ENCODE measurements around the gene PIGM. TPM values are rescaled to one million over a fixed set of nuclear protein-coding genes. Genes with fewer than 3 reads are reported as not detected.

The PIGM gene
- total RNA-seq, 1 experiment from 2014 or later, result 13.2 TPM

GRCh38 chr1:160047111-160047991, 15.6 kb upstream of the PIGM start:
- Mint-ChIP-seq H3K4me1 (ENCODE audit: low read depth, unreplicated experiment) (peaks cover 8% of the 10 kb centered on the region), H3K27me3 (ENCODE audit: unreplicated experiment) (peaks cover 91% of the 10 kb centered on the region), H3K27ac (ENCODE audit: unreplicated experiment) (no peak overlapping the region), H3K36me3 (ENCODE audit: insufficient read depth, unreplicated experiment) (no peaks in the 10 kb centered on the region), H3K9me3 (ENCODE audit: low read depth, unreplicated experiment) (no peaks in the 10 kb centered on the region), H3K4me3 (ENCODE audit: low read depth, unreplicated experiment) (peak overlapping the region; percentile 9)
- CTCF ChIA-PET, result interaction anchor here (0.5 to 1.6 kb wide), 7 partner anchors 15 to 1216 kb away, joined by 3 to 21 read pairs (median 4); partner anchors contain the start of genes KCNJ10 and PIGM
- no peak for TF ChIP-seq CTCF (IDR thresholded peaks at IDR 0.05; ENCODE audit: unreplicated experiment)
- intact Hi-C loops (cut with micrococcal nuclease; ENCODE audit: unreplicated experiment), result loop anchor here (2.0 kb wide), 1 partner anchor 31 kb away; no protein-coding TSS in a partner anchor
- no peak for DNase-seq
- BruUV-seq (replicated peaks), result no TSS peak

GRCh38 chr1:160046494-160047110, 14.8 kb upstream of the PIGM start:
- Mint-ChIP-seq H3K4me3 (ENCODE audit: low read depth, unreplicated experiment) (peak overlapping the region; percentile 9), H3K36me3 (ENCODE audit: insufficient read depth, unreplicated experiment) (no peaks in the 10 kb centered on the region), H3K27me3 (ENCODE audit: unreplicated experiment) (peaks cover 84% of the 10 kb centered on the region), H3K4me1 (ENCODE audit: low read depth, unreplicated experiment) (peaks cover 8% of the 10 kb centered on the region), H3K9me3 (ENCODE audit: low read depth, unreplicated experiment) (no peaks in the 10 kb centered on the region), H3K27ac (ENCODE audit: unreplicated experiment) (no peak overlapping the region)
- peak; percentile 37 for DNase-seq
- no TSS peak for BruUV-seq (replicated peaks)
- peak; percentile 66 for TF ChIP-seq CTCF (IDR thresholded peaks at IDR 0.05; ENCODE audit: unreplicated experiment)
- CTCF ChIA-PET, result interaction anchor here (0.5 to 1.6 kb wide), 7 partner anchors 12 to 1217 kb away, joined by 3 to 21 read pairs (median 3); partner anchors contain the start of gene KCNJ10
- intact Hi-C loops (cut with micrococcal nuclease; ENCODE audit: unreplicated experiment), result loop anchor here (1.0 to 2.0 kb wide), 2 partner anchors 32 to 206 kb away; no protein-coding TSS in a partner anchor

- intact Hi-C loops (cut with micrococcal nuclease; ENCODE audit: unreplicated experiment), result loop anchor here (1.0 to 2.0 kb wide), 2 partner anchors 33 to 207 kb away; no protein-coding TSS in a partner anchor
- TF ChIP-seq CTCF (IDR thresholded peaks at IDR 0.05; ENCODE audit: unreplicated experiment), result no peak
- Mint-ChIP-seq H3K27ac (ENCODE audit: unreplicated experiment) (no peak overlapping the region), H3K36me3 (ENCODE audit: insufficient read depth, unreplicated experiment) (no peaks in the 10 kb centered on the region), H3K4me3 (ENCODE audit: low read depth, unreplicated experiment) (no peak overlapping the region), H3K4me1 (ENCODE audit: low read depth, unreplicated experiment) (peaks cover 8% of the 10 kb centered on the region), H3K27me3 (ENCODE audit: unreplicated experiment) (peaks cover 74% of the 10 kb centered on the region), H3K9me3 (ENCODE audit: low read depth, unreplicated experiment) (no peaks in the 10 kb centered on the region)
- CTCF ChIA-PET, result interaction anchor here (1.5 to 1.6 kb wide), 4 partner anchors 13 to 148 kb away, joined by 3 to 21 read pairs (median 4); partner anchors contain the start of gene KCNJ10
- BruUV-seq (replicated peaks), result no TSS peak
- no peak for DNase-seq
These were observed 13.9 kb upstream of the PIGM start for GRCh38 chr1:160045653-160046052.

- intact Hi-C loops (cut with micrococcal nuclease; ENCODE audit: unreplicated experiment), result no loop called here
- Mint-ChIP-seq H3K4me1 (ENCODE audit: low read depth, unreplicated experiment) (peaks cover 8% of the 10 kb centered on the region), H3K27me3 (ENCODE audit: unreplicated experiment) (peaks cover 53% of the 10 kb centered on the region), H3K36me3 (ENCODE audit: insufficient read depth, unreplicated experiment) (no peaks in the 10 kb centered on the region), H3K4me3 (ENCODE audit: low read depth, unreplicated experiment) (no peak overlapping the region), H3K27ac (ENCODE audit: unreplicated experiment) (no peak overlapping the region), H3K9me3 (ENCODE audit: low read depth, unreplicated experiment) (no peaks in the 10 kb centered on the region)
- no peak for DNase-seq
- TF ChIP-seq CTCF (IDR thresholded peaks at IDR 0.05; ENCODE audit: unreplicated experiment), result no peak
- BruUV-seq (replicated peaks), result no TSS peak
- CTCF ChIA-PET, result no interaction called here
These were observed 11.8 kb upstream of the PIGM start for GRCh38 chr1:160043543-160043942.
